Central memory CD8-positive, alpha-beta T cell (primary cell): ENCODE measurements around the gene MAP3K14.

Source experiments
- ATAC-seq: fragments of 150-1000 bp; cut with Tn5 transposase; replicated peaks from 2 replicates; pipeline ENCODE4 v1.10.0; 2022; ENCODE audit warnings: mild to moderate bottlenecking, moderate FRiP score, moderate number of reproducible peaks; ENCODE audit not compliant: poor library complexity, severe bottlenecking; ENCODE audit errors: extremely low read depth
- DNase-seq, 2 donors: peaks; one replicate each; pipeline ENCODE4 v3.0.0; 2021; ENCODE audit warnings: low spot score in 2 of 2
- H3K27ac Mint-ChIP-seq: one replicate; pipeline ENCODE4 v1.8.0; 2022; ENCODE audit warnings: low read depth, mild to moderate bottlenecking, moderate library complexity, mixed read lengths
- H3K27me3 Mint-ChIP-seq: one replicate; pipeline ENCODE4 v1.8.0; 2022; ENCODE audit warnings: mixed read lengths
- H3K36me3 Mint-ChIP-seq: one replicate; pipeline ENCODE4 v1.8.0; 2022; ENCODE audit warnings: mild to moderate bottlenecking, moderate library complexity, mixed read lengths; ENCODE audit not compliant: insufficient read depth
- H3K4me1 Mint-ChIP-seq: one replicate; pipeline ENCODE4 v1.8.0; 2022; ENCODE audit warnings: mixed read lengths
- H3K4me3 Mint-ChIP-seq: one replicate; pipeline ENCODE4 v1.8.0; 2022; ENCODE audit warnings: mild to moderate bottlenecking, moderate library complexity, mixed read lengths
- H3K9me3 Mint-ChIP-seq: one replicate; pipeline ENCODE4 v1.8.0; 2022; ENCODE audit warnings: mixed read lengths

Gene MAP3K14

GRCh38 chr17:45244725-45245656, 71.8 kb downstream of the MAP3K14 start:
- peaks cover 65% of the 10 kb centered on the region for H3K36me3 Mint-ChIP-seq
- H3K4me3 Mint-ChIP-seq = peak overlapping the region; percentile 23
- peaks cover 51% of the 10 kb centered on the region for H3K4me1 Mint-ChIP-seq
- peak overlapping the region; percentile 71 for H3K27ac Mint-ChIP-seq
- DNase-seq = no peak
- no peak for ATAC-seq
- no peaks in the 10 kb centered on the region for H3K9me3 Mint-ChIP-seq
- H3K27me3 Mint-ChIP-seq = no peaks in the 10 kb centered on the region

GRCh38 chr17:45243750-45244149, 73.1 kb downstream of the MAP3K14 start:
- H3K36me3 Mint-ChIP-seq = peaks cover 72% of the 10 kb centered on the region
- H3K4me3 Mint-ChIP-seq = no peak overlapping the region
- DNase-seq = no peak
- ATAC-seq = no peak
- H3K4me1 Mint-ChIP-seq = peaks cover 59% of the 10 kb centered on the region
- no peak overlapping the region for H3K27ac Mint-ChIP-seq
- H3K27me3 Mint-ChIP-seq = no peaks in the 10 kb centered on the region
- H3K9me3 Mint-ChIP-seq = no peaks in the 10 kb centered on the region

- H3K4me3 Mint-ChIP-seq = no peak overlapping the region
- H3K27me3 Mint-ChIP-seq = no peaks in the 10 kb centered on the region
- peak overlapping the region; percentile 61 for H3K27ac Mint-ChIP-seq
- no peak for DNase-seq
- no peaks in the 10 kb centered on the region for H3K9me3 Mint-ChIP-seq
- H3K4me1 Mint-ChIP-seq = peaks cover 60% of the 10 kb centered on the region
- ATAC-seq = no peak
- peaks cover 74% of the 10 kb centered on the region for H3K36me3 Mint-ChIP-seq
Measured at GRCh38 chr17:45242029-45242414, 74.8 kb downstream of the MAP3K14 start.

GRCh38 chr17:45241328-45242028, 75.3 kb downstream of the MAP3K14 start:
- ATAC-seq (no peak), DNase-seq (no peak)
- peaks cover 72% of the 10 kb centered on the region for H3K36me3 Mint-ChIP-seq
- H3K9me3 Mint-ChIP-seq = no peaks in the 10 kb centered on the region
- no peak overlapping the region for H3K27ac Mint-ChIP-seq
- peaks cover 55% of the 10 kb centered on the region for H3K4me1 Mint-ChIP-seq
- no peak overlapping the region for H3K4me3 Mint-ChIP-seq
- no peaks in the 10 kb centered on the region for H3K27me3 Mint-ChIP-seq

DNA sequence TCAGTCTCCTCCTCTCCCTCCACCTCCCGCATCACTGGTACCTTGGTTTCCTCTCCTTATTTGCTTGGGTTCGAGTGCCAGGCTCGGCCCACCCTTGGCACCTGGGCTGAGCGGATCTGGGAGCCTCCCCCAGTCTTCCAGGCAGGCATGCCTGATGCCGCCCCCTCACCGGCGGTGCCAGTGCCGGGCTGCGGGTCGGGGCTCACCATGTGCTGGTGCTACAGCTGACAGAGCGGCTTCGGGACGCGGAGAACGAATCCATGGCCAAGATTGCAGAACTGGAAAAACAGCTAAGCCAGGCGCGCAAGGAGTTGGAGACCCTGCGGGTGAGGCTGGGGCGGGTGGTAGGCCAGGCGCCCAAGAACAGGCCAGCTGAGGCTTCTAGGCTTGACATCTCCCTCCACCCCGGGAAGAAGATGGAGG, 75.9 kb downstream of the MAP3K14 start:
- Mint-ChIP-seq H3K27ac (no peak overlapping the region), H3K4me1 (peaks cover 50% of the 10 kb centered on the region), H3K27me3 (no peaks in the 10 kb centered on the region)

DNA sequence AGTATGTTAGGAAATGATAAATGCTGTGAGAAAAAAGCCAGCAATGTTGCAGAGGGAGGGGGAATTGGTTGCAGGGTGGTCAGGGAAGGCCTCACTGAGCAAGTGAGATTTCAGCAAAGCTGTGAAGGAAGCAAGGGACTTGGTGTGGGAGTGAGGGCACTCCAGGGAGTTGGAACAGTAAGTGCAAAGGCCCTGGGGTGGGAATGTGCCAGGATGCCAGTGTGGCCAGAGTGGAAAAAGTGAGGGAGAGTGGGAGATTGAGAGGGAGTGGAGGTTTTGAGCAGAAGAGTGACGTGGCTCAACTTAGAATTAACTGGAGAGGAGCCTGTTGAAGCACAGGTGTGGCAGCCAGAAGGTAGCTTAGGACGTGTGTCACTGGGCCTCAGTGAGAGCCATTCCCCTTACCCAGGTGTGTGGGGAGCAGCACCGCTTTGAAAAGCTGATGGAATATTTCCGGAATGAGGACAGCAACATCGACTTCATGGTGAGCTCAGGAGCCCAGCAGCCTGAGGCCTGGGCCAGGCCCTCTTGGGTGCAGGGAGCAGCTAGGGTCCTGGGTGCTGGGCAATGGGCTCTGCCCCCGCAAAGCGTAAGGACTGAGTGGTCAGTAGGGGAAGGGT, 78.6 kb downstream of the MAP3K14 start:
- Mint-ChIP-seq H3K9me3 (no peaks in the 10 kb centered on the region), H3K27ac (peak overlapping the region; percentile 87), H3K4me1 (peaks cover 64% of the 10 kb centered on the region), H3K36me3 (peaks cover 61% of the 10 kb centered on the region), H3K4me3 (no peak overlapping the region), H3K27me3 (no peaks in the 10 kb centered on the region)
- ATAC-seq (no peak), DNase-seq (no peak)

More for the DNA sequence above, 75.9 kb downstream of the MAP3K14 start:
- no peak overlapping the region for H3K4me3 Mint-ChIP-seq
- H3K36me3 Mint-ChIP-seq = peaks cover 73% of the 10 kb centered on the region
- H3K9me3 Mint-ChIP-seq = no peaks in the 10 kb centered on the region
- ATAC-seq (no peak), DNase-seq (no peak)

DNA sequence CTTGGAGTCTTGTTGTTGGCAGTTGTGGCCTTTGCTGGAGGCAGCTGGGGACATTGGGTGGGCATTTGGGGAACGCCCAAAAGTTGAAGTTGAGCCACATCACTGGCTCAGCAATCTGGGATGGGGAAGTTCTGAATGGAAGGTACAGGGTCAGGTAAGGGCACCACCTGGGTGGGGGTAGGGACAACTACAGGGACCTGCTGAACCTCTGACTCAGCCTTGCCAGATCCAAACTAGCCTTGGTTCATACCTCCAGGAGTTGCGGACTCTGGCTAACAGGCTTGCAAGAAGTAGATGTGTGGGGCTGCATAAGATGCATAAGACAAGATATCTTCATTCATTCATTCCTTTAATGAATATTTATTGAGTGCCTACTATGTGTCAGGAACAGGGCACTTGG, 79.1 kb downstream of the MAP3K14 start:
- Mint-ChIP-seq H3K9me3 (no peaks in the 10 kb centered on the region), H3K27ac (peak overlapping the region; percentile 87), H3K36me3 (peaks cover 58% of the 10 kb centered on the region), H3K4me1 (peaks cover 64% of the 10 kb centered on the region), H3K27me3 (no peaks in the 10 kb centered on the region), H3K4me3 (no peak overlapping the region)
- no peak for ATAC-seq
- DNase-seq = no peak

GRCh38 chr17:45236282-45236606, 80.6 kb downstream of the MAP3K14 start:
- DNase-seq = no peak
- ATAC-seq = no peak
- no peak overlapping the region for H3K4me3 Mint-ChIP-seq
- no peaks in the 10 kb centered on the region for H3K9me3 Mint-ChIP-seq
- H3K4me1 Mint-ChIP-seq = peaks cover 73% of the 10 kb centered on the region
- H3K27me3 Mint-ChIP-seq = no peaks in the 10 kb centered on the region
- peaks cover 61% of the 10 kb centered on the region for H3K36me3 Mint-ChIP-seq
- no peak overlapping the region for H3K27ac Mint-ChIP-seq

DNA sequence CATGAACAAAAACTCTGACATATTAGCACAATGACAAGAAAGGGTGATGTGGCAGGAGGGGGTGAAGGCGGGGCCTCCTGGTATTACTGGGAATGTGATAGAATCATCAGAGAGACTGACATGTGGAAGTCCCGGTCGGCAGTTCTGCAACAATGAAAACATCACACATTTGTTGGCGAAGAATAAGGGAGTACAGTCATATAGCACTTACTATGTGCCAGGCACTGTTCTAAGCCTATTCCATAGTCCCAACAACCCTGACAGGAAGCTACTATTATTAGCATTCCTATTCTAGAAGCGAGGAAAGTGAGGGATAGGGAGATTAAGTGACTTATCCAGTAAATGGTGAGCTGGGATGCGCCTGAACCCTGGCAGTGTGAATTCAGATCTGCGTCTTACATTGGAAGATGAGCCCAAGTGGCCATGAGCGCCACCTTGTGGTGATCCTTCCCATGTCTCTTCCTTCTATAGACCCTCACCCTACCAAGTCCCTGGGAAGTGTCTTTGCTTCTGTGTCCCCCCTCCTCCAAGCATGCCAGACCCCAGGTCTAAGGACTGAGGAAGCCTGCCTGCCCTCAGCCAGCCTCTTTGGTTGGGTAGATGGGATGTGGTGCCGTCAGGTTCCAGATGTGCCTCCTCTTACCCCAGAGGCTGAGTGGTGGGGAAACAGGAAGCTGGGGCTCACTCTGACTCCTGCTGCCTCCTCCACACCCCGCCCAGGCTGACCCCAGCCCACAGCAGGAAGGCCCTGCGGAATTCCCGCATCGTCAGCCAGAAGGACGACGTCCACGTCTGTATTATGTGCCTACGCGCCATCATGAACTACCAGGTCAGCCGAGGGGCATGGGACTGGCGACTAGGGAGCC, 81.2 kb downstream of the MAP3K14 start:
- Mint-ChIP-seq H3K4me3 (peak overlapping the region; percentile 60), H3K36me3 (peaks cover 60% of the 10 kb centered on the region), H3K27ac (peak overlapping the region; percentile 76), H3K27me3 (no peaks in the 10 kb centered on the region), H3K4me1 (peaks cover 79% of the 10 kb centered on the region), H3K9me3 (no peaks in the 10 kb centered on the region)
- DNase-seq (peak; percentile 60 to 73), ATAC-seq (peak; percentile 62)

GRCh38 chr17:45234641-45235415, 82.0 kb downstream of the MAP3K14 start:
- DNase-seq = no peak
- Mint-ChIP-seq H3K4me3 (peak overlapping the region; percentile 60), H3K27me3 (no peaks in the 10 kb centered on the region), H3K4me1 (peaks cover 83% of the 10 kb centered on the region), H3K9me3 (no peaks in the 10 kb centered on the region), H3K27ac (peak overlapping the region; percentile 76), H3K36me3 (peaks cover 59% of the 10 kb centered on the region)
- ATAC-seq = peak; percentile 57

GRCh38 chr17:45233423-45233924, 83.3 kb downstream of the MAP3K14 start:
- H3K9me3 Mint-ChIP-seq = no peaks in the 10 kb centered on the region
- peaks cover 52% of the 10 kb centered on the region for H3K36me3 Mint-ChIP-seq
- no peak for DNase-seq
- no peaks in the 10 kb centered on the region for H3K27me3 Mint-ChIP-seq
- no peak for ATAC-seq
- H3K4me1 Mint-ChIP-seq = peaks cover 85% of the 10 kb centered on the region
- peak overlapping the region; percentile 76 for H3K27ac Mint-ChIP-seq
- no peak overlapping the region for H3K4me3 Mint-ChIP-seq
